HEK293T (cell line): ENCODE measurements around the gene KANK2.

Experiments used
- BHLHE40 ChIP-seq: fragments of 450-650 bp; IDR thresholded peaks from 2 replicates; pipeline ENCODE4 v1.6.1; 2016; ENCODE audit warnings: mild to moderate bottlenecking, moderate library complexity, borderline replicate concordance
- CTBP1 ChIP-seq: fragments of 450-650 bp; IDR thresholded peaks from 2 replicates; pipeline ENCODE4 v1.6.1; 2016; ENCODE audit warnings: borderline replicate concordance
- FOXA1 ChIP-seq: fragments of 450-650 bp; IDR thresholded peaks from 2 replicates; pipeline ENCODE4 v1.6.1; 2016; ENCODE audit warnings: mild to moderate bottlenecking
- FOXK2 ChIP-seq: fragments of 450-650 bp; IDR thresholded peaks from 2 replicates; pipeline ENCODE4 v1.6.1; 2016; ENCODE audit warnings: mild to moderate bottlenecking
- FOXM1 ChIP-seq: fragments of 450-650 bp; IDR thresholded peaks from 2 replicates; pipeline ENCODE4 v1.6.1; 2017; ENCODE audit warnings: mild to moderate bottlenecking, borderline replicate concordance
- L3MBTL2 ChIP-seq: fragments of 450-650 bp; conservative IDR thresholded peaks from 2 replicates; pipeline ENCODE4 v1.6.1; 2016; ENCODE audit warnings: mild to moderate bottlenecking
- LEF1 ChIP-seq: fragments of 450-650 bp; IDR thresholded peaks from 2 replicates; pipeline ENCODE4 v1.6.1; 2017; ENCODE audit warnings: mild to moderate bottlenecking, borderline replicate concordance
- NFRKB ChIP-seq: fragments of 450-650 bp; IDR thresholded peaks from 2 replicates; pipeline ENCODE4 v1.6.1; 2016; ENCODE audit warnings: mild to moderate bottlenecking, moderate library complexity
- SP1 ChIP-seq: fragments of 450-650 bp; IDR thresholded peaks from 2 replicates; pipeline ENCODE4 v1.6.1; 2017
- SUZ12 ChIP-seq: fragments of 450-650 bp; IDR thresholded peaks from 2 replicates; pipeline ENCODE4 v1.6.1; 2016; ENCODE audit warnings: mild to moderate bottlenecking
- TARDBP ChIP-seq: fragments of 450-650 bp; IDR thresholded peaks from 2 replicates; pipeline ENCODE4 v1.6.1; 2016
- ZNF384 ChIP-seq: fragments of 450-650 bp; IDR thresholded peaks from 2 replicates; pipeline ENCODE4 v1.6.1; 2016
- TF ChIP-seq, protein P1 (sequence below): fragments of 450-650 bp; IDR thresholded peaks from 2 replicates; pipeline ENCODE4 v1.6.1; 2016

GRCh38 chr19:11232555-11232954, 35.2 kb upstream of the KANK2 start:
- TF ChIP-seq SP1 (no peak), ZNF384 (no peak), LEF1 (no peak), FOXK2 (no peak), BHLHE40 (no peak), L3MBTL2 (no peak), SUZ12 (no peak), FOXA1 (no peak), FOXM1 (no peak), NFRKB (no peak), TARDBP (no peak), CTBP1 (no peak)
- TF ChIP-seq, protein P1, sequence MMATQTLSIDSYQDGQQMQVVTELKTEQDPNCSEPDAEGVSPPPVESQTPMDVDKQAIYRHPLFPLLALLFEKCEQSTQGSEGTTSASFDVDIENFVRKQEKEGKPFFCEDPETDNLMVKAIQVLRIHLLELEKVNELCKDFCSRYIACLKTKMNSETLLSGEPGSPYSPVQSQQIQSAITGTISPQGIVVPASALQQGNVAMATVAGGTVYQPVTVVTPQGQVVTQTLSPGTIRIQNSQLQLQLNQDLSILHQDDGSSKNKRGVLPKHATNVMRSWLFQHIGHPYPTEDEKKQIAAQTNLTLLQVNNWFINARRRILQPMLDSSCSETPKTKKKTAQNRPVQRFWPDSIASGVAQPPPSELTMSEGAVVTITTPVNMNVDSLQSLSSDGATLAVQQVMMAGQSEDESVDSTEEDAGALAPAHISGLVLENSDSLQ, result no peak
